A673 (cell line): ENCODE measurements around the gene KRT36. TPM values are rescaled to one million over a fixed set of nuclear protein-coding genes. Genes with fewer than 3 reads are reported as not detected.

Experiments
- BruUV-seq: library from RNA; stranded (reverse); fragments of 400-500 nt; replicated peaks from 2 replicates; lab custom pipeline; 2021; lab: Mats Ljungman, UMichigan
- CTCF ChIA-PET: fragments of 300-600 bp; sonication (Branson Sonifier 250); formaldehyde crosslinking; loops from one replicate; lab custom pipeline; 2022; ENCODE audit warnings: antibody characterized with exemption; lab: Charles Lee
- POLR2A ChIA-PET: fragments of 300-600 bp; sonication (Branson Sonifier 250); formaldehyde crosslinking; loops from one replicate; lab custom pipeline; 2022; ENCODE audit warnings: antibody characterized with exemption; ENCODE audit not compliant: low non-redundant PET; lab: Charles Lee
- DNase-seq: peaks from one replicate; pipeline ENCODE4 v3.0.0-alpha.2; 2015; ENCODE audit warnings: low spot score
- H3K27ac ChIP-seq: fragments of 200-600 bp; sonication (generic); 2 replicates; pipeline ENCODE4 v1.5.1; 2016; ENCODE audit warnings: mixed run types, low read depth, mild to moderate bottlenecking, mixed read lengths, antibody characterized with exemption, low read length; ENCODE audit not compliant: poor library complexity, severe bottlenecking
- H3K27me3 ChIP-seq: fragments of 200-600 bp; sonication (generic); replicated peaks from 2 replicates; pipeline ENCODE4 v1.6.1; 2017; ENCODE audit warnings: mixed run types, low read depth, mild to moderate bottlenecking, mixed read lengths, antibody characterized with exemption, low read length; ENCODE audit not compliant: insufficient read depth, poor library complexity
- H3K36me3 ChIP-seq: fragments of 200-600 bp; sonication (generic); 2 replicates; pipeline ENCODE4 v1.6.1; 2016; ENCODE audit warnings: mixed run types, mild to moderate bottlenecking, mixed read lengths, antibody characterized with exemption, low read length; ENCODE audit not compliant: insufficient read depth, poor library complexity, severe bottlenecking
- H3K4me1 ChIP-seq: fragments of 200-600 bp; sonication (generic); 2 replicates; pipeline ENCODE4 v1.6.1; 2017; ENCODE audit warnings: mixed run types, mild to moderate bottlenecking, mixed read lengths, antibody characterized with exemption, low read length; ENCODE audit not compliant: insufficient read depth, poor library complexity, severe bottlenecking
- H3K4me3 ChIP-seq: fragments of 200-600 bp; sonication (generic); 2 replicates; pipeline ENCODE4 v1.5.1; 2016; ENCODE audit warnings: low read depth, mixed run types, mild to moderate bottlenecking, mixed read lengths, low read length; ENCODE audit not compliant: poor library complexity, severe bottlenecking
- H3K9me3 ChIP-seq: fragments of 200-600 bp; sonication (generic); 2 replicates; pipeline ENCODE4 v1.6.1; 2016; ENCODE audit warnings: mixed run types, low read depth, mild to moderate bottlenecking, mixed read lengths, antibody characterized with exemption, low read length; ENCODE audit not compliant: poor library complexity, severe bottlenecking
- CTCF ChIP-seq: fragments of 300-800, 200-600 bp; sonication (generic); conservative IDR thresholded peaks from 2 replicates; pipeline ENCODE4 v1.5.1; 2017; ENCODE audit warnings: low read depth, mild to moderate bottlenecking, antibody characterized with exemption, low read length, moderate library complexity, mixed read lengths
- EZH2 ChIP-seq: fragments of 200-600 bp; sonication (generic); IDR thresholded peaks from 2 replicates; pipeline ENCODE4 v1.6.1; 2017; ENCODE audit warnings: borderline replicate concordance, low read depth, mild to moderate bottlenecking, mixed read lengths, antibody characterized with exemption, low read length; ENCODE audit not compliant: poor library complexity, severe bottlenecking
- intact Hi-C: fragments of 100-400 bp; cut with micrococcal nuclease; formaldehyde crosslinking; loops from one replicate; pipeline ENCODE4 v1.10.0; 2022; ENCODE audit not compliant: unreplicated experiment
- total RNA-seq: library from RNA; stranded (reverse); gene quantifications from 2 replicates; pipeline ENCODE4 v1.2.3, GENCODE V29; 2021

Gene KRT36
- total RNA-seq, 1 experiment from 2014 or later: not detected

DNA sequence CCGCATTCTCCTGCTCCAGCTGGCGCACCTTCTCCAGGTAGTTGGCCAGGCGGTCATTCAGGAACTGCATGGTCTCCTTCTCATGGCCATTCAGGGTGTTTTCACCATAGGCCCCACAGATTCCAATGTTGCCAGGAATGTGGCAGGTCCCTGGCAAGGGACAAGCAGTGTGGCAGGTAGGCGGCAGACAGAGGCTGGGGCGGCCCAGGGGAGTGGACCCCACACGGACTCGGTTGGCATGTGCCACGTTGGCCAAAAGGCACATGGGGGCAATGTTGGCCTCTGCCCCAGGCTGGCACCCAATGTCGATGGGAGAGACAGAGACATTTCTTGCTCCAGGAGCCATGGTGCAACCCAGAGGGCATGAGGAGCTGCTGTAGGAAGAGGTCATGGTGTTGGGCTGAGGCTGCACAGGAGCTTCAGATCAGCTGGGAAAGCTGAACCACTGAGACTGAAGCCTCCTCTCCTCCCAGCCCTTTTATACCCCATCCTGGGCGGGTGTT is 49.1 kb downstream of the KRT36 start, which contains the start of gene KRT38:
TSS of gene KRT38 (minus strand) at position 453 of the 503 bp plus-strand sequence. CDS start at position 391, 62 bp downstream.
- TF ChIP-seq EZH2: no peak
- TF ChIP-seq CTCF: no peak
- no peaks in the 10 kb centered on the region for H3K9me3 ChIP-seq
- no peak within 1 kb of the TSS for H3K27ac ChIP-seq
- H3K36me3 ChIP-seq: no peaks in the 10 kb centered on the region
- ChIA-PET POLR2A (no interaction called here), CTCF (no interaction called here)
- intact Hi-C loops: no loop called here
- H3K27me3 ChIP-seq: no peaks in the 10 kb centered on the region
- H3K4me3 ChIP-seq: no peak within 1 kb of the TSS
- DNase-seq: no peak
- no TSS peak for BruUV-seq
- H3K4me1 ChIP-seq: no peaks in the 10 kb centered on the region

- intact Hi-C loops: loop anchor here (1.0 kb wide), 1 partner anchor 16 kb away; no protein-coding TSS in a partner anchor
- no peak for TF ChIP-seq EZH2
- TF ChIP-seq CTCF: no peak
Measured at GRCh38 chr17:41439375-41439774, 50.3 kb downstream of the KRT36 start.

DNA sequence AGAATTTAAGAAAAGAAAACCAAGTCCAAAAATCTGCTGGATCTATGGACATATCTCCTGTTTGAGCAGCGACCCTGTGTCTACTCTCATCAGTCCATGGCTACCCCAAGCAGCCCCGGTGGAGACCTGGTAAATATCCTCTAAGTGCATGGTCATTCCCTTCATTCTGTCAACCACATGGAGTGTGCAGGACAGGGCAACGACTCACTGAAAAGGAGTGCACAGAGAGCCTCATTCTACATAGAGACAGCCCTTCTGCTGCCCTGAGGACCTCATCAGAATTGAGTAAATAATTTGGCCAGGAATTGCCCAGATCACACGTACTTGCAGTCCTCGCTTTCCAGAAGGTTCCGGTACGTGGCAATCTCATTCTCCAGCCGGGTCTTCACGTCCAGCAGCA is 51.9 kb downstream of the KRT36 start:
- H3K4me1 ChIP-seq: no peaks in the 10 kb centered on the region
- H3K9me3 ChIP-seq: no peaks in the 10 kb centered on the region
- ChIA-PET CTCF (no interaction called here), POLR2A (no interaction called here)
- H3K4me3 ChIP-seq: no peak overlapping the region
- no peaks in the 10 kb centered on the region for H3K27me3 ChIP-seq
- DNase-seq: no peak
- no peaks in the 10 kb centered on the region for H3K36me3 ChIP-seq
- intact Hi-C loops: no loop called here
- BruUV-seq: no TSS peak
- no peak for TF ChIP-seq CTCF
- no peak for TF ChIP-seq EZH2
- no peak overlapping the region for H3K27ac ChIP-seq

More at GRCh38 chr17:41439375-41439774, 50.3 kb downstream of the KRT36 start:
- no peak overlapping the region for H3K4me3 ChIP-seq
- no peaks in the 10 kb centered on the region for H3K36me3 ChIP-seq
- BruUV-seq: no TSS peak
- POLR2A ChIA-PET: no interaction called here
- DNase-seq: no peak
- no peaks in the 10 kb centered on the region for H3K9me3 ChIP-seq
- CTCF ChIA-PET: no interaction called here
- H3K27me3 ChIP-seq: no peaks in the 10 kb centered on the region
- H3K27ac ChIP-seq: no peak overlapping the region
- no peaks in the 10 kb centered on the region for H3K4me1 ChIP-seq
